ENCODE results near the gene C11orf68.

The C11orf68 gene

DNA sequence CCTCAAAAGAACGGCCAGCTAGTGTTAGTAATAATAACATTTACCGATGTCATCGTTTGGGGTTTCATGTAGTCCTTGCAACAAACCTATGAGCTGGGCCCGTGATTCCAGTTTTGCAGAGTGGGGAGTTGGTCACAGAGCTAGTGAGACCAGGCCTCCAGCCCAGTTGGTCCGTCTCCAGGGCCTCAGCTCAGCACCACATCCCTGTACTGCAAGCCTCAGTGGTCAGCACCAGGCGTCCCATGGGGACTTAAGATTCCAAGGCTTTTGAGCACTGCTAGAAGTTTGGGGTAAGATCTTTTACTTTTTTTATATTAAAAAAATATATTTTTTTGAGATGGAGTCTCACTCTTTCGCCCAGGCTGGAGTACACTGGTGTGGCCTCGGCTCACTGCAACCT lies 25.3 kb upstream of the C11orf68 start:
- DNase-seq (ENCODE audit: low spot score) = no peak

DNA sequence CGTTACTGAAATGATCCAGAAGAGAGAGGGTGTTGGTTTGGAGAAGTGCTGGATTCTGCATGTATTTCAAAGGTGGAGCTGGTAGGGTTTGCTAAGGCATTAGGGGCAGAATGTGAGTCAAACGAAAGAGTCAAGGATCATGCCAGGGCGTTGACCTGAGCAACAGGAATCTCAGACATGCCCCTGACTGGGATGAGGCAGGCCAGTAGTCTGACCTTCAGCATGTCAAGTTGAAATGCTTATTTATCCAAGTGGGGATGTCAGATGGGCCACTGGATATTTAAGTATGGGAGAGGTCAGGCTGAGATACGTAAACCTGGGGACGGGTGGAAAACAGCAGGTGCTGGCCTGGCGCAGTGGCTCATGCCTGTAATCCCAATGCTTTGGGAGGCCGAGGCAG lies 23.7 kb upstream of the C11orf68 start:
- no peak for DNase-seq (ENCODE audit: low spot score)

DNA sequence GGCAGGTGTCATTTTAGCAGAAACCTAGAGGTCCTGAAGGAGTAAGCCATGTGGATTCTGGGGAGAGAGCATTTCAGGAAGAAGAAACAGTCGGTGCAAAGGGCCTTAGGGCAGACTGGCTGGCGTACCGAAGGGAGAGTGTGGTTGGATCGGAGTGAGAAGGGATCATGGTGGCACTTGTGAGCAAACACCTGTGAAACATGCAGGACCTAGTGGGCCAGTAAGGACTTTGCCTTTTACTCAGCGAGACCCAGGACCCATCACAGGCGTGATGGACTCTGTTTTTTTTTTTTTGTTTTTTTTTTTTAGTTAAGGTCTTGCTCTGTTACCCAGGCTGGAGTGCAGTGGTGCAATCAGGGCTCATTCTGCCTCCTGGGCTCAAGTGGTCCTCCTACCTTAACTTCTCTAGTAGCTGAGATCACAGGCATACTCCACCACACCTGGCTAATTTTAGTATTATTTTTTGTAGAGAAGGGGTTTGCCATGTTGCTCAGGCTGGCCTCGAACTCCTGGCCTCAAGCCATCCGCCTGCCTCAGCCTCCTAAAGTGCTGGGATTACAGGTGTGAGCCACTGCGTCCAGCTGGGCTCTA lies 23.0 kb upstream of the C11orf68 start:
- no peak for DNase-seq (ENCODE audit: low spot score)

DNA sequence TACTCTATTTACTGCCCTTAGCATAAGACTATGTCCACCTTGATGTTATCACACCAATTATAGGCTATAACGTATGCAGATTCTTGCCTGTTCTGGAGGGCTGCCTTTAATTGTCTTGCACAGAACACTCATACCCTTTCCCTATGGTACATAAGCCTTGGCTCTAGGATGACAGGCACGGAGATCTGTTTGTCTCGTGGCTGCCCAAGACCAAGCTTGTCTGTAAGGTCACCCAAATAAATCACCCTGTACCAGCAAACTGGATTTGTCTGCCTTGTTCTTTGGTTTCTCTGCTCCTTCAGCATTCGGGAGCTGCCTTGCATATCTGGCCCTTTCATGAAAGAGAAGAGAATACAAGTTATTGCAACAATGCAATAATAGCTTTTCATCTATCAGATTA lies 18.9 kb upstream of the C11orf68 start:
- no peak for DNase-seq (ENCODE audit: low spot score)

DNA sequence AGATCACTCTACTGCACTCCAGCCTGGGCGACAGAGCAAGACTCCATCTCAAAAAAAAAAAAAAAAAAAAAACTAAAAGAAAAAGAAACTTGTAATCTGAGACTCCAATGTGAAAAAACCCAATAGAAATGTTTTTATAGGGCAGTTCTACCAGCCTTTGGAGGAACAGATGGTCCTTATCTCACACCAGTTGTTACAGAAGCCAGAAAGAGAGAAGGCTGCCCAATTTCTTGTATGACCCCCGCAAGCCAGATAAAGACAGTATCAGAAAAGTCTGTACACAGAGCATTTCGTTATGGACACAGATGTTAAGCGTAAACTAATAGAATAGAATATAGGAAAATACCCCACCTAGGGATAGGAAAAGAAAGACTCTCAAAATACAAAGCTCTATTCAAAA lies 15.2 kb upstream of the C11orf68 start:
- DNase-seq (ENCODE audit: low spot score) = no peak

DNA sequence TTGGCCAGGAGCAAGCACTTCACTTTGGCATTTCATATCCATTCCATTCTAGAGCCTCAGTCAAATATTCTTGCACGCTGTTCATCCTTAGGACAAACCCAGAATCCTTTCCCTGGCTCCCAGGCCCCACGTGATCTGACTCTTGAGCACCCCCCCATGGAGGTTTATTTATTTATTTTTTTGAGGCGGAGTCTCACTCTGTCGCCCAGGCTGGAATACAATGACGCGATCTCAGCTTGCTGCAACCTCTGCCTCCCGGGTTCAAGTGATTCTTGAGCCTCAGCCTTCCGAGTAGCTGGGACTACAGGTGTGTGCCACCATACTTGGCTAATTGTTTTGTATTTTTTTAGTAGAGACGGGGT lies 13.7 kb upstream of the C11orf68 start:
- no peak for DNase-seq (ENCODE audit: low spot score)

DNA sequence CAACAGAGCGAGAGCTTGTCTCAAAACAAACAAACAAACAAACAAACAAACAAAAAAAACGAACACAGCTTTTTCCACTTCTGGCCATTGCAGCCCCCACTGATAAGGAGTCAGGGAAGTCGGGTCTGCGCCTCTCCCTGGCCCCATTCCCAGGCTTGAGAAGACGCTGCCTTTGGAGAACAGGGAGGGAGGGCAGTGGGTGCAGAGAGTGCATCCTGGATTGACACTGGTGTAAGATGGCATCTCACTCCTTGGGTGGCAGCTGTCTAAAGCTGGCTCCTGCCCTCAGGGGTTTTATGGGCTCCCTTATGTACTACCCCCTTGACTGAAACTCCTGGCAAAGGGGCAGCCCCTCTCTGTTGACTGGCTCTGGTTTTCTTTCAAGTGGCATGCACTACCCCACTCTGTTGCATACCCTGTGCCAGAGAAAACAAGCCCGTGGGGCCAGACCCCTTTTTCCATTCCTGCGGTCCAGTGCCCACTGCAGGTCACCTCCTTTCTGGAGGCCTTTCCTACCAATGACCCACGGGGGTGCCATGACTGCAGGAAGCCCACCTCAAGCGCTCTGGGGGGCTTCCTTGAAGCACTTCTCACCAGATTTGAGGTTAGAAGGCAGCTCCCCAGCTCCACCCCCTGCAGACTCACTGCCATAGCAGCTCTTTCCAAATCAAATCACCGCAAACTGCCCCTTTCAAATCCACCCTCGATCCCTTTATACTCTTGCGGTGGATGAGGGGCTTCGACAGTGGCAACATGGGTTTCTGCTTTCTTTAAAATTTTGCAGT lies 13.1 kb upstream of the C11orf68 start:
- DNase-seq (ENCODE audit: low spot score) = no peak

DNA sequence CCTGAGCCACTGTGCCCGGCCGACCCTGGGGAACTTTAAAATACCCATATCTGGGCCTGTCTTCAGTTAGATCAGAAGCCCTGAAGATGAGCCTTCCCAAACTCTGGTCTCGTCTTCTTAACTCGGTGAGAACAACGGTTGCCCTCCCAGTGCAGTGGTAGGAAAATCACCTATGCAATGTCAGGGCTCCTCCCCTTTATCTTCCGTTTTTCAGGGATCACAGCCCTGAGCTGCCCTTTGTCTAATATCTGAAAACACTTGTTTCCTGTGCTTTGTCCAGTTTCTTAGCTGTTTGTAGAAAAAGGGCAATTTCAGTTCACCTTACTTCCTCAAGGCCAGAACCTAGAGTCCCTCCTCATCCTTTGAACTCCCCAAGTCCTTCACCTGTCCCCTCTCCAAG lies 9.8 kb upstream of the C11orf68 start:
- no peak for DNase-seq (ENCODE audit: low spot score)

DNA sequence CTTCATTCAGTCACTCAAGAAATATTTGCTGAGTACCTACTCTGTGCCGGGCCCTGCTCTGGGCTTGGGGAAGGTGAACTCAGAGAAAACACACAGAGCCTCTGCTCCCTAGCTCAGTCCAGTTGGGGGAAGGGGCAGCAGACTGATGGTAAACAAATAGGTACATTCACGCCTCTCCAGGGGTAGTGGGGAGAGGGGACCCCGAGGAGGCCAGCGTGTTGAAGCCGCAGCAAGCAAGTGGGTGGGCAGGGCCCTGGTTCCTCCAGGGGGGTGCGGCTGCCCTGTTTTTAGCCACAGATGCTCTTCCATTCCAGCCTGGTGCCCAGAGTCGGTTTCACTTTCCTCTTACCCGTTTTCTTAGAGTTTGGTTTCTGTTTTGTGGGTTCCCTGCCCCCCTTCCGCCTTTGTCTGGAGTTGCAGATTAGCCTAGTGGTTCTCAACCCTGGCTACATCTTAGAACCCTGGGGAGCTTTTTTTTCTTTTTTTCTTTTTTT lies 9.1 kb upstream of the C11orf68 start:
- no peak for DNase-seq (ENCODE audit: low spot score)

DNA sequence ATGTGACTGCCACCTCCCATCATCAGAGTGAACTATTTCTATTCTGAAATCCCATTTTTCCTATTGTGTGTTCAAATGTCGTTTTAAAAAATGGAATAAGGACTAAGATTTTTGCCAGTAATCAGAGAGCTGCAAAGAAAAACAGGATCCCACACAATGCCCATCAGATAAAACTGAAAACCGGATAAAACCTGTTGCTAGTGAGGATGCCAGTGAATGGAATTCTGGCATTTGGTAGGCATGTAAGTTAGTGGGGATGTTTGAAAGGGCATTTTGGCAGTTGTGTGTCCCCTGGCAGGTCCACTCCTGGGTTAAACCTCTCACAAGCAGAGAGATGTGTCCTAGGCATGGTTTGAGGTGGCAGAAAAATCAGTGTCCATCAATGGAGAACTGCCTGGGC lies 6.5 kb upstream of the C11orf68 start:
- no peak for DNase-seq (ENCODE audit: low spot score)

DNA sequence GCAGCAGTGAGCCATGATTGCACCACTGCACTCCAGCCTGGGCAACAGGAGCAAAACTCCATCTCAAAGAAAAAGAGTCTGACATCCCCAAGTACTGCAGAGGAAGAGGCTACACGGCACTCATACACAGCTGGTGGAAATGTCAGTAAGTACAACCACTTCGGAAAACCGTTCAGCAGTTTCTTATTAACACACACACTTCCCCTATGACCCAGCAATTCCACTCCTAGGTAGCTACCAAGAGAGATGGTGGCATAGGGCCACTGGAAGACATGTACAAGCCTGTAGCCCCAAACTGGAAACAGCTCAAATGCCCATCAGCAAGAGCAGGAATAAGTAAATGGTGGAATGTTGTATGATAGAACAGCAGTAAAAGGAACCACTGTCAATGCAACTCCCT lies 3.7 kb upstream of the C11orf68 start:
- DNase-seq (ENCODE audit: low spot score) = no peak

DNA sequence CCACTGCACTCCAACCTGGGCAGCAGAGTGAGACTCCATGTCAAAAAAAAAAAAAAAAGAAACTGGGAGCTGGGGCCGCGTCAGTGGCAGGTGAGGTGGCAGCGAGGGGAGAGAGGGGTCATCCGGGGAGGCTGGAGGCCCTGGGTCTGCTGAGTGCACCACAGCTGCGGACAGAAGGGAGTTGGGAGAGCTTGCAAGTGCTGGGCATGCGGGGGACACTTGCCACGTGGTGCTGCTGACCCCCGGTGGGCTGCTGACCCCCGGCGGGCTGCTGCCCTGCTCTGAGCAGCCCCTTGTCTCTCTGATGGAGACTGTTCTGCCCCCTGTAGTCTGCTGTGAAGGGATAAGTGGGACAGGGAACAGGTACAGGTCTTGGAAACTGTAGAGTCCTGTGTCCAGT lies 3.0 kb upstream of the C11orf68 start:
- DNase-seq (ENCODE audit: low spot score) = no peak

DNA sequence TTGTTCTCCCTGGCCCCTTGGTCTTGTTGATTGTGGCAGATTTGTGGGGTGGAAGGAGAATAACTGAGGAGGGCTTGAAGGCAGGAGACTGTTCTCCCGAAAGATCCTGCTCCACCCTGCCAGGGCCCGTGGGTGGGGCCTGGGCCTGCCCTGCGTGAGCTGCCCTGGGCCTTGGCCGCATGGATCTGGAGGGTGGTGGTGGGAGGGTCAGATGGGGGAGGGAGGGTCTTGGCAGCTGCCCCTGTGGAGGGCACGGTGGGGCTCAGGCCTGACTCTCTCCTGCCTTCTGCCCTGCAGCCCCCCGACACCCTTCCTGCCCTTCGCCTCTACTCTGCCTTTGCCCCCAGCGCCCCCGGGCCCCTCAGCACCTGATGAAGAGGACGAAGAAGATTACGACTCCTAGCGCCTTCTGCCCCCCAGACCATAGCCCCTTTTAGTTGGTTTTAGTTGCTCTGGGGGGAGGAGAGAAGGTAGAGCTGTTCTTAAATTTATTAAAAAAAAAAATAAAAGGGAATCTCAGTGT lies 2.2 kb upstream of the C11orf68 start:
- no peak for DNase-seq (ENCODE audit: low spot score)

DNA sequence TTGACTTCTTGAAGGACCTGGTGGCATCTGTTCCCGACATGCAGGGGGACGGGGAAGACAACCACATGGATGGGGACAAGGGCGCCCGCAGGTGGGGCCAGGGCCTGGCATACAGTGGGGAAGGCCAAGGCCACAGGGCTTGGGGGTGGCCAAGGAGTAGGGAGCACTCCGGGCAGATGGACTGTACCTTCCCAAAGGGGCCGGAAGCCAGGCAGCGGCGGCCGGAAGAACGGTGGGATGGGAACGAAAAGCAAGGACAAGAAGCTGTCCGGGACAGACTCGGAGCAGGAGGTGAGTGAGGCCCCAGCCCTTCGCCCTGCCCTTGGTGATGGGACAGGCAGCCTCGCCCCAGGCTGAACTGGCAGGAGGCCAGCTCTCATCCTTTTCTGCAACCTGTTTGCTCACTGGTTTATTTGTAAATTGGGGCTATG lies 1.5 kb upstream of the C11orf68 start:
- no peak for DNase-seq (ENCODE audit: low spot score)

DNA sequence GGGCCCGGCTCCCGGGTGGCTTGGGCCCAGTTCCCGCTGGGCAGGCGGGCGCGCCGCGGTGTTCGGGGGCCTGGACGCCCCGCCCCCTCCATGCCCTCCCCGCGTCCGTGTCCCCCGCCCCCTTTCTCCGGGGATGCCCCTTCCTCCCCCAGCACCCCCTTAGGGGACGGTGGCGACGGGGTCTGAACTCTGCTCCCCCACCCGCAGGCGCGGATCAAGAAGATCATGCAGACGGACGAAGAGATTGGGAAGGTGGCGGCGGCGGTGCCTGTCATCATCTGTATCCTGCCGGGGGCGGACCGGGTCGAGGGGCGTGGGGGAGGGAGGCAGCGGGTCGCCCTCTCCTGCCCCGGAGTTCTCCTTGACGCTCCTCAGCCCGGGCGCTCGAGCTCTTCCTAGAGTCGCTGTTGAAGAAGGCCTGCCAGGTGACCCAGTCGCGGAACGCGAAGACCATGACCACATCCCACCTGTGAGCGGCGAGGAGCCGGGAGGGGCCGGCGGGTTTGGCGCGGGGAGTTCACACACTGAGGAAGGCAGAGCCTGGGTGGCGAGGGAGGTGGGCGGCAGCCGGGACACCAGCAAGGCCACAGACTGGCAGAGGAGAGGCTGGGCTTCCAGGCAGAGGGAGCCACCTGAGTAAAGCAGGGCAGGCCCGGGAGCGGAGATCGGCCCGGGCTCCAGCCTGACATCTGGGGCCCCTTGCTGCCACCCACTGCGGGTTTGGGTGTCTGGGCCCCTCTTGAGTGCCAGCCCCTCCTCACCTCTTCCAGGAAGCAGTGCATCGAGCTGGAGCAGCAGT lies 910 bp upstream of the C11orf68 start:
- DNase-seq (ENCODE audit: low spot score) = no peak

DNA sequence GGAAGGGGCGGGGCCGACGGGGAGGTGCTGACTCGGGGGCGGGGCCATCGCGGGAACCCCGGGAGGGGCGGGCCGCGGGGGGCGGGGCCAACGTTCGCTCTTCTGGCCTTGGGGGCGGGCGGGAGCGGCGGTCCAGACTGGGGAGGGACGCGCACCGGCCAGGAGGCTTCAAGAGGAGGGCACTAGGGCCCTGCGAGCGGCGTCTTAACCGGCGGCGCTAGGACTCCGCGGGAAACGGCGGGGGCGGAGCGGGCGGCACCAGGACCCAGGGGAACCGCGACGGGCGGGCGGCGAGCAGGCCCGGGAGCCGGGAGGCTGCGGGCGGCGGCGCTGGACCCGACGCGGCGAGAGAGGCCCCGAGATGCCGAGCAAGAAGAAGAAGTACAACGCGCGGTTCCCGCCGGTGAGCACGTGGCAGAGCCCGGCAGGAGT lies 295 bp upstream of the C11orf68 start, which contains the start of gene DRAP1:
DRAP1 (plus strand) TSS at position 286 of the 432 bp plus-strand sequence; CDS start at position 362, 76 bp downstream.
- peak; percentile 99 for DNase-seq (ENCODE audit: low spot score)

DNA sequence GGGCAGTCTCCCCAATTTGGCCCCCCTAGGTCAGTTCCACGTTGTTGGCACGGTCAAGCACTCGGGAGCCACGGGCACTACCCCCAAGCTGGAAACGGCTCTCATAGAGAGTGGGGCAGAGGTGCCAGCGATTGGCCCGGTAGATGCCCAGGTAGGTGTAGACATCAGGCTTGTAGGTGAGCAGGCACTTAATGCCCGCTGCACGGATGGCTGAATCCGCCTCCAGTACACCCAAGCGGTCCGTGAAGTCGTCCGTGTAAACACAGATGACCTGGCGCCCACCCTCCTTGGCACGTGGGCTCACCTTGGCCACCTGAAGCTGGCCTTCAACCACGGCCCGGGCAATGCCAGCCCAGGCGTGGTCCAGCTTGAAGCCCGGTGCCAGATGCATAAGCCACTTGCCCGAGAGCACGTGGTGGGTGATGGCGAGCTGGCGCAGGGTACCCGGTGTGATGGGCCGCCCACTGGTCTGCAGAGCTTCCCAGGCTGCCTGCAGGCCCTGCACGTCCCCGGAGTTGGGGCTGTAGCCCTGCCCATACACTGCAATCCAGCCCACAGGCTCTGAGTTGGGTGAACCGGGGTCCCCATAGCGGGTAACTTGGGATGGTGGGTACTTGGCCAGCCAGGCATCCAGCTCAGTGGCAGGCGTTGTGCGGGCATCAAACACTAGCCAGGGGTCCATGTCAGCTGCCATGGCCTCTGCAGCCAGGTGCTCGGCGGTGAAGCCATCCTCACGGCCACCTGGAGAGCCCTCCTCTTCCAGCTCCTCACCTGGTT lies 1.2 kb downstream of the C11orf68 start:
- no peak for DNase-seq (ENCODE audit: low spot score)

DNA sequence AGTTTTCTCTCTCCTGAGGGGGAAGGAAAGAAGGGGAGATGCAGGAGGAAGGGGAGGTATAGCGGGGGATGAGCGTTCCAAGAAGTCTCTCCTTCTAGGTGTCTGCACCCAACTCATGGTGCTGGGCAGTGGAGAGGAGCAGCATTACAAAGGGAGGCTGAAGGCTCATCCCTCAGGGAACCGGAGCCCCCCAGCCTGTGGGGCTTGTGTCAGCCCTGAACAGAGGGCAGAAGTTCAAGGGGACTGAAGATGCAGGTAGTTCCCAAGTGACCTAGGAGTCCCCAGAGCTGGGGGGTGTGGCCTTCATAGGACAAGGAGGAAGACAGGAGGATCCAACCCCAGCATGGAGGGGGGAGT lies 1.8 kb downstream of the C11orf68 start:
- DNase-seq (ENCODE audit: low spot score) = no peak

DNA sequence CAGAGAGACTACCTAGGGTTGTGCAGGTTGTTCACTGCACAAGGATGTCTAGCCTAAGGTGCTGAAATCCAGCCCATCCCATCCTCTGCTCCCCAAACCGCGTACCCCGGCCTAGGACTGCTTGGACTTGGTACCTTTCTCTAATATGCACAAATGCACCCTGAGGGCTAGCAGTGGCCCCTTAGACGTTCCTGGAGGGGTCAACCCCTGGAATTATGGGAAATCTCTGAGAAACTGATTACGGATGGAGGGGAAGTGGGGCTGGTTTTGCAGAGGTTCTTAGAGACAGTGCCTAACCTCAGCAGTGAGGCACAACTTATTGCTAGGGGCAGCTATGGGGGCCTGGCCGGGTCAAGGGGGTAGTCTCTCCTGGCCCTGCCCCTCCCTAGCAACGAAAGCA lies 2.5 kb downstream of the C11orf68 start:
- DNase-seq (ENCODE audit: low spot score) = no peak

DNA sequence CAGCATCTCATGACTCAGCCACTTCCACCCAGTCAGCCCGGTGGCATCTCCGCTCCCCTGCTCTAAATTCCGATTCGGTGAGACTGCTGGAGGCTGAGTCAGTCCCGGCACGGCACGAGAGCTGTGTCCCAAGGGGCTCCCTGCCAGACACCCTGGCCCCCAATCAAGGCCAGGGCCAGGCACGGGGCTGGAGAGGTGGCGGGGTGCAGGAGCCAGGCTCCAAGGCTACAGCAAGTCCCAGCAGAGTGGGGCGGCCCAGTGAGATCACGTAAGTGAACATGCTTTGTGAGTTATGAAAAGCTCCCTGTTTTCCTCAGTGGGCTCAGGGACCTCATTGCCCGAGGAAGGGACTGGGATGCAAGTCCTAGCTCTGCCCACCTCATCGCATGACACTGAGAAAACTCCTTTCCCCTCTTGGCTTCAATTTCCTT lies 3.0 kb downstream of the C11orf68 start:
- DNase-seq (ENCODE audit: low spot score) = no peak

DNA sequence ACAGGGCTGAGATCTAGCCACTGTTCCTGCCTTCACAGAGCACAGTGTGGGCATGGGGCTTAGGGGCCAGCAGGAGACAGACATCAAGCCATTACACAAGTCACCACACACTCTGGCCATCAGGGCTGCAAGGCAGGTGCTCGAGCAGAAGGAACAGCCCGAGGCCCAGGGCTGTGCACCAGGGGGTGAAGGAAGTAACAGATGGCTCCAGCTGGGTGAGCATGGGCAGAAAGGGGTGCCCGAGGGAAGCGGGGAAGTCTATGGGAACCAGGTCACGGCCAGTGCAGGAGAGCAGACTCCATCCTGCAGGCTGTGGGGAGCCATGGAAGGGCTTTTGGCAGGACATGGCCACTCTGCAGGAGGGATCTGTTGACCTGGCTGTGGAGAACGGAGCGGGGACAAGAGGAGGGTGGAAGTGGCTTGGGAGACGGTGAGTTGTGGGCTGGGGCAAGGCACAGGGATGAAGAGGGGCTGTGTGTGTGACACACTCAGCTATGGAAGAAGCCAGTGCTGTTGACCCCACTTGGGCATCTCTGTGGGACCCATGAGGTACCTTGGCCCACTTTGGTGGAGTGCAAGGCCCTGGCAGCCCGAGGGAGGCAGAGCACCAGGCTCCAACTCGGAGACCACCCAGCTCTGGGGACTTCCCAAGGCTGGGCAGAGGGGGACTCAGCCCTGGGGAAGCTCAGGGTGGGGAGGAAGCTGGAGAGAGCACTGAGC lies 3.6 kb downstream of the C11orf68 start:
- no peak for DNase-seq (ENCODE audit: low spot score)

Measured in putamen (tissue), 1 donor.